Brain pericyte (primary cell): ENCODE measurements around the gene IL1RAPL1.
"Not testable (repeated sequence)": the region's sequence is repeated elsewhere in the genome, so short reads cannot be mapped to it uniquely, and the experiment has no call there.

Source experiments
- DNase-seq: peaks from one replicate; pipeline ENCODE4 v3.0.0-alpha.2; 2012; ENCODE audit warnings: low read depth, low spot score

IL1RAPL1 gene

DNA sequence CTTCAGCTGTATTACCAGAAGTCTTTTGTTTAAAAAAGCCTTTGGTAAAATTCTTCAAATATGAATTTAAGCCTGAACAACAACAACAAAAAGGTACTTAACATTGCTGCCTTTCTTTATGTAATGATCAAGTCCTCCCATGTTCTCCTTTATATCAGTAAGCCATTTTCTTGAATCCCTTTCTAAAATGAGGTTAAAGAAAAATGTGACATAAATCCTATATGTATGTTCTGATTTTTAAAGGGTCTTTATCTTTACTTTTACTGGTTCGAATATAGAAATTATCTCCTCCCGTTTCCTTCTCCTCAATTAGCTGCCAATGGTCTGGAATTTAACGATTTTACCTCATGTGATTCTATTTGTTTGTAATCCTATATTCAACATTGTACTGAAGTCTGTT is 522.8 kb downstream of the IL1RAPL1 start:
- no peak for DNase-seq

- no peak for DNase-seq
Observed at GRCh38 chrX:29113221-29113620, 526.0 kb downstream of the IL1RAPL1 start.

- not testable (repeated sequence) for DNase-seq
Observed at GRCh38 chrX:29122817-29123216, 535.6 kb downstream of the IL1RAPL1 start.

GRCh38 chrX:29130905-29131304 is 543.7 kb downstream of the IL1RAPL1 start:
- DNase-seq: no peak

GRCh38 chrX:29136904-29137303 is 549.7 kb downstream of the IL1RAPL1 start:
- no peak for DNase-seq

GRCh38 chrX:29138003-29138402 is 550.8 kb downstream of the IL1RAPL1 start:
- DNase-seq: no peak

- DNase-seq: no peak
Observed at GRCh38 chrX:29143356-29143755, 556.1 kb downstream of the IL1RAPL1 start.

- DNase-seq: no peak
Observed at GRCh38 chrX:29143756-29144155, 556.5 kb downstream of the IL1RAPL1 start.

GRCh38 chrX:29145316-29145715 is 558.1 kb downstream of the IL1RAPL1 start:
- no peak for DNase-seq

GRCh38 chrX:29148511-29148910 is 561.3 kb downstream of the IL1RAPL1 start:
- DNase-seq: no peak

DNA sequence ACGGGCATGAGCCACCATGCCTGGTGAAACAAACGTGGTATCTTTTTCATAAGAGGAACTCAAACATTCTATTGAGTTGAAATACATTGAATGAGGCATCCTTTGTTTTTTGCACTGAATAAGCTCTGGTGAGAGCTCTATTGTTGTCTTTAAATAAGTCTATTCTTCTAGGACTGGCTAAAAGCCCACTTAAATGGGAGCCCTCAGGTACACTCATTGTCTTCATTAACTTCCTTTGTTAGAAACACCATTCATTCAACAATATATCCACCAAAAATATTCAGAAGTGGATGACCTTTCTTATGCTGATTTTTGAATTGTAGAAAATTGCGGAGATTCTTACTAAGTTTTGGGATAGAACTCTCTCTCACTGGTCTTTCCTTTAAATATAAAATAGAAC is 568.0 kb downstream of the IL1RAPL1 start:
- no peak for DNase-seq

DNA sequence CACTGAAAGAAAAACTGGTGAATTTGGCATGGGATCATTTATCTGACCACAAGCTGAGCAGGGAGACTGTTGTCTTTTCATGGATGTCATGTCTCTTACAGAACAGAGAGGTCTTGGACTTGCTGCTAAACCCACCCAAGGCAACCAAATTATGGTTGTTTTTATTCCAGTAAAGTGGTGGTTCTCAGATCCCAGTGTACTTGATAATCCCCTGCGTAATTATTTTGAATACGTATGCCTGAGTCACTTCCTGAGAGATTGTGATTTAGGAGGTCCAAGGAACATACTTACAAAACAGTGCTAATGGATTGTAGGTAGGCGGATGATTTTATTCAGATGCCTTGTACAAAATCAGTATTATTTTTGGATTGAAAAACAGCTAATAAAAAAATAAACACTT is 585.6 kb downstream of the IL1RAPL1 start:
- DNase-seq: no peak

DNA sequence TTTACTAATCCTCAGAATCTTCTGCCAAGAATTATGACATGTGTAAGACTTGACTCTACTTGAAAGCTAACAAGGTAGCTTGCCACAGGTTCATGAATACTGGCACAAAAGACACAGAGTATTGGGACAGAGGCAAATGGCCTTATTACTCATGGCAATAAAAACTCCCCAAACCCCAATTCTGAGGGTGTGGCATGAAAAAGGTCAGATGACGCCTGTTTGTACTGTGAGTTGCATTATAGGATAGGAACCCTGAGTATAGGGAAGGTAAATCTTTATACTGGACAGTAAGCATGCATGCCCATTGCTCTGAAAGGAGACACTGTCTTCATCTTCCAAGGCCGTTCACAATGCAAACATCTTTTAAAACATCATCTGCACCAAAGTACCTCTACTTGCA is 600.0 kb downstream of the IL1RAPL1 start:
- no peak for DNase-seq

- no peak for DNase-seq
Observed at GRCh38 chrX:29196501-29196900, 609.3 kb downstream of the IL1RAPL1 start.

DNA sequence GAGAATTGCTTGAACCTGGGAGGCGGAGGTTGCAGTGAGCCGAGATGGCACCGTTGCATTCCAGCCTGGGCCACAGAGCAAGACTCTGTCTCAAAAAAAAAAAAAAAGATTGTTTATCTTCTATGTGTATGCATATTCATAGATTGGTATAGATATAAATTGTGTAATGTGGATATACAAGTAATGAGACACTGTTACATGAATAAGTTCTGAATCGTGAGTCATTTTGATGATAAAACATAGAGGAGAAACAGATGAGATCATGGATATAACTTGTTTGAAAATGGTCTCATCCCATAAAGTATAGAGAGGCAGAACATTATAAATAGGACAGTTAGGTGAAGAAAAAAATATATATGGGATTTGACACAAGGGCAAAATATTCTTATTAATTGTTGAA is 628.0 kb downstream of the IL1RAPL1 start:
- no peak for DNase-seq

DNA sequence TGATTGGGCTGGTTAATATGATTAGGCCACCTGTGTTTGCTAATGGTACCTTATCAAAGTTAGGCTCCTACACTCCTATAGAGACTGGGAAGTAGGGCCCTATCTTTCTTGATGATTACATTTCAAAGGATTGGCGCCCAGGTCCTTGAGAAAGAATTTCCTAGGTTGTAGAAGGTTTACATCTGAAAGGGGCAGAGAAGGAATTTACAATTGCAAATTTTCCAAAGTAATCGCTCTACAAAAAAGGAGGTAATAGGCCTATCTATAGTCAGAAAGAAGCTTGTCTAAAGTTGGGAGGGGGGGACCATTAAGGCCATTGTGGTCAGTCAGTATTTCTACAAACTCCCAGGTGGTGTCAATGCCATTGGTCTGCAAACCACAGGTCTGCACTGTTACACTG is 638.4 kb downstream of the IL1RAPL1 start:
- DNase-seq: no peak

- DNase-seq: no peak
Observed at GRCh38 chrX:29229802-29230201, 642.6 kb downstream of the IL1RAPL1 start.

- no peak for DNase-seq
Observed at GRCh38 chrX:29231800-29232199, 644.6 kb downstream of the IL1RAPL1 start.

DNA sequence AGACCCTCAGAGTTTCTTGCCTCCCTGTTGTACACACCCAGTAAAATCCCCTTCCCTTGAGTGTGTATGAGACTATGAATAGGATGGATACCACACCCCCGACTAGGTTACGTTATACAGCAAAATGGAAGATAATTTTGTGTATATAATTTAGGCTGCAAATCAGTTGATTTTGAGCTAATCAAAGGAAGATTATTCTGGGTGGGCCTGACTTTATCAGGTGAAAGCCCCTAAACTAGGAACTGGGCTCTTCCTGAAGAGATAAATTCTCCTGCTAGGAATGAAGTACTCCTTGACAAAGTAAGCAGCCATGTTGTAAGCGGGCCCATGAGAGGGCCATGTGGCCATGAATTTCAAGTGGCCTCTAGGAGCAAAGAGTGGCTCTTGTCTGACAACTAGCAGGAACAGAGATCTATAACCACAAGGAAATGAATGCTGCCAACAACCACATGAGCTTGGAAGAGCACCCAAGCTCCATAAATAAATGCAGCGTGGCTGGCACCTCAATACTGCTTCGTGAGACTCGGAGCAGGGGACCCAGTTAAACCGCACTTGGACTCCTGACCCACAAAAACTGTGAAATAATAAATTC is 646.4 kb downstream of the IL1RAPL1 start:
- DNase-seq: no peak

- DNase-seq: no peak
Observed at GRCh38 chrX:29237972-29238371, 650.7 kb downstream of the IL1RAPL1 start.

GRCh38 chrX:29241809-29242208 is 654.6 kb downstream of the IL1RAPL1 start:
- no peak for DNase-seq

GRCh38 chrX:29242856-29243255 is 655.6 kb downstream of the IL1RAPL1 start:
- no peak for DNase-seq

DNA sequence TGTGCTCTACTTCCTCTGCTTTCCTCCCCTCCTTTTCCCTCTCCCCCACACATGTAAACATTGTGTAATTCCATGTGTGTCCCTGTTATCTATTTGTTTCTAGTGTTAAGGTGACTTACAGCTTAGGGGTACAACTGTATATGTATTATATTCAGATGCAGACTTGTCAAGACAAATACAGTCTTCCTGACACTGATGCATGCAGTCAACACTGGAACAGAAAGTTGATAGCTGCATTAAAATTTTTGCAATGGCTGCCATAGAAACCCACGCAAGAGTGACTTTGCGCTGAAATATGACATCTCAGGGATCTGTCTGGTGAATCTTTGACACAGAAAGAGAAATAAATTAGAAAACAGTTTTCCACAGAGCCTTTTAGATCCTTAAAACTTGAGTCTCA is 656.7 kb downstream of the IL1RAPL1 start:
- no peak for DNase-seq

DNA sequence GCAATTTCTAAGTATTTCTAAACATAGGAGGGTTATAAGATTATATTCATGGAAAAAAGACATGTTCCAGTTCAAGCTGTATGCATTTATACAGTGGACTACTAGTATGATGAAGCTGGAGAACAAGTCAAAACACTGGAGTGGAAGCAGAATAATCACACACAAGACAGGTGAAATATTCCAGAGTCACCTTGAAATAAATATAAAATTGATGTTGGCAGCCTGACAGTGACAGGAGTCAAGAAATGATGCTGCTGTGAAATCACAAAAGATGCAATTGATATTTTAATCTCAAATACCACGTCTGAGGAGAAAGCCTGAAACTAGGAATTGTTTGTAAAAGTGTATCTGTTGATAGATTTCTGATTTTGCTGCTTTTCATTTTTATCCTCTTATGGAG is 667.3 kb downstream of the IL1RAPL1 start:
- no peak for DNase-seq
